ENCODE data around the gene IQCH.

The IQCH gene

DNA sequence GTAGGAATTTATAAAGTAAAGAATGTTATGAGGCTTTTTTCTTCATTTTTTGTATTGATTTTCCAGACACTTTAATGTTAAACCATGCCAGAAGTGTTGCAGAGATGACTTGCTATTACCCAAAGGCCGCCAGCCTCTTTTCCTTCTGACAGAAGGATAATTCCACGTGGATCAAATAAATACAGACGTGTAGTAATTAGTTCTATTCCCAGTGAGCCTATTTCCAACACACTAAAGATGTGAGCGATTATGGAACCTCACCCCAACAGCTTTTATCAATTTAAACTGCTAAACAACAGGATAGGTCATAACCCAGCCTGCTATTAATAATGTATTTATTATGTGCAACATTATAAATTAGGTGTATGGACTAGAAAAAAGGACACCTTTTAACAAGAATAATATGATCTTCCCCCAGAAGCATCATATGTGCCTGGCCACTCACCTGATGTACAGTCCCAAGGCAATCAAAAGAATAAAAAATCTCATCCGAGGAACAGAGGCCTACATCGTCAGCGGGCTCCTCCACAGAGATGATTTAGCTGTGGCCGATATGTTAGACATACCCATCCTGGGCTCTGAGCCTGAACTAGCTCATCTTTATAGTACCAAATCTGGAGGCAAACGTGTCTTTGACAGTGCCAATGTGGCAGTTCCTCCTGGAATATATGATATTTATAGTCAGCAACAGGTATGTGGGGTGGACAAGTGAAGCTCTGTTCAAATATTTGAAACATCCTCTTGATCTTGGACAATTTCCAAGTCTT, 140.5 kb downstream of the IQCH start:
- no peak for DNase-seq (ENCODE audit: extremely low read depth, insufficient read length)
- Histone ChIP-seq H3K36me3 (ENCODE audit: control insufficient read depth, insufficient read depth, low read length) (no peaks in the 10 kb centered on the region), H3K4me3 (replicated peaks; ENCODE audit: low read depth, low read length) (no peak overlapping the region), H3K27me3 (replicated peaks; ENCODE audit: control insufficient read depth, insufficient read depth, low read length) (no peaks in the 10 kb centered on the region; the same call in 1 of the 2 replicates)
- TF ChIP-seq, protein P1, sequence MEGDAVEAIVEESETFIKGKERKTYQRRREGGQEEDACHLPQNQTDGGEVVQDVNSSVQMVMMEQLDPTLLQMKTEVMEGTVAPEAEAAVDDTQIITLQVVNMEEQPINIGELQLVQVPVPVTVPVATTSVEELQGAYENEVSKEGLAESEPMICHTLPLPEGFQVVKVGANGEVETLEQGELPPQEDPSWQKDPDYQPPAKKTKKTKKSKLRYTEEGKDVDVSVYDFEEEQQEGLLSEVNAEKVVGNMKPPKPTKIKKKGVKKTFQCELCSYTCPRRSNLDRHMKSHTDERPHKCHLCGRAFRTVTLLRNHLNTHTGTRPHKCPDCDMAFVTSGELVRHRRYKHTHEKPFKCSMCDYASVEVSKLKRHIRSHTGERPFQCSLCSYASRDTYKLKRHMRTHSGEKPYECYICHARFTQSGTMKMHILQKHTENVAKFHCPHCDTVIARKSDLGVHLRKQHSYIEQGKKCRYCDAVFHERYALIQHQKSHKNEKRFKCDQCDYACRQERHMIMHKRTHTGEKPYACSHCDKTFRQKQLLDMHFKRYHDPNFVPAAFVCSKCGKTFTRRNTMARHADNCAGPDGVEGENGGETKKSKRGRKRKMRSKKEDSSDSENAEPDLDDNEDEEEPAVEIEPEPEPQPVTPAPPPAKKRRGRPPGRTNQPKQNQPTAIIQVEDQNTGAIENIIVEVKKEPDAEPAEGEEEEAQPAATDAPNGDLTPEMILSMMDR (IDR thresholded peaks at IDR 0.05; ENCODE audit: insufficient read depth, low read length, poor library complexity, severe bottlenecking), result no peak

DNA sequence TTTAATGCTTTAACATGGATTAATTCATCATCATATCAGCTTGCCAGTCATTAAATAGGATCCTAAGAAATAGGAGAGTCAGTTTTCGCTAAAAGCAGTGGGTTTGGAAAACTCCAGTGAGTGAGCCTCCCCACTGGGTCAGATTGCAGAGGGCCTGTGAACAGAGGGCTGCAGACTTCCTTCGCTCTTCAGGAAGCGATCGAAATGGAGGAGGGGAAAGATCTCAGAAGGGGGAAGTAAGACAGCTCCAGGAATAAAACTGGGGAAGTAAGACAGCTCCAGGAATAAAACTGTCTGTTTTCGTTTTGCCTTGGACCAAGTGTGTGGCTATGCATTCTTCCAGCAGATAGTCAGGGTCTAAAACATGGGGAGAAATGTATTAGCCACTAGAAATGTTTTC, 141.5 kb downstream of the IQCH start:
- no peak for DNase-seq (ENCODE audit: extremely low read depth, insufficient read length)
- no peaks in the 10 kb centered on the region for H3K36me3 ChIP-seq (ENCODE audit: control insufficient read depth, insufficient read depth, low read length)
- TF ChIP-seq, protein P1 (IDR thresholded peaks at IDR 0.05; ENCODE audit: insufficient read depth, low read length, poor library complexity, severe bottlenecking), result no peak
- H3K4me3 ChIP-seq (replicated peaks; ENCODE audit: low read depth, low read length), result no peak overlapping the region
- no peaks in the 10 kb centered on the region; the same call in 1 of the 2 replicates for H3K27me3 ChIP-seq (replicated peaks; ENCODE audit: control insufficient read depth, insufficient read depth, low read length)

DNA sequence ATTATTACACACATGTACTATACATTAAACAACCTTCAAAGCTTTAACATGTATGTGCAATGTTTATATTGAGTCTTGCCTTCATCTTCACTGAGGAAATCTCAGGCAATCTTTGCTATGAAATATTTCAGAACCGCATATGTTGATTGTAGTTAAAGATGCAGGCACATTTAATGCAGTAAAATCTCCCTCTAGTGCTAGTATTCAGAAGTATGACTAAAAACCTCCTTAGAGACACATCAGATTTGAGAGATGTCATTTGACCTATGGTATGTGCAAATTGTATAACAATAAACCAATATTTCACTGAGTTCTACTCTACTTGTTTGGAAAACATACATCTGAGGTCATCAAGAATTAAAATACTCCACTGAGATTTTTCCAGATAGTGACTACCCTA, 142.6 kb downstream of the IQCH start:
- TF ChIP-seq, protein P1 (IDR thresholded peaks at IDR 0.05; ENCODE audit: insufficient read depth, low read length, poor library complexity, severe bottlenecking), result no peak
- no peak overlapping the region for H3K4me3 ChIP-seq (replicated peaks; ENCODE audit: low read depth, low read length)
- no peaks in the 10 kb centered on the region for H3K36me3 ChIP-seq (ENCODE audit: control insufficient read depth, insufficient read depth, low read length)
- H3K27me3 ChIP-seq (replicated peaks; ENCODE audit: control insufficient read depth, insufficient read depth, low read length), result no peaks in the 10 kb centered on the region
- no peak for DNase-seq (ENCODE audit: extremely low read depth, insufficient read length)

DNA sequence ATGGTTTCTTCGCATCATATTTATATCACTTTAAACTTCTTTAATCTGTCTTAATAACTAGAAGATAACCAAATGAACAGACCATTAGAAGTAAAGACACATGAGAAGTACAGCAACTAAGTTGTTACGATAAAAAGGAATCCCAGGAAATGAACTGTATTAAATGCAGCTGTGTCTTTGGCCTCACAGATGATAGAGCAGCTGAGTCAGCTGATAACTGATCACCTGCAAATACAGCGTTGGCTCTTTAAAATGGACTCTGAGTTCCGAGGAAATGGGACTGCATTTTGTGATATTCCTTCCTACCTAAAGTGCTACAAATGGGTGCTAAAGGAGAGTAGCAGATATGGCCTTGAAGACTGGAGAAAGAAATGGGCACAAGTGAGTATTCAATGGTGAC, 145.3 kb downstream of the IQCH start:
- DNase-seq (ENCODE audit: extremely low read depth, insufficient read length), result no peak
- TF ChIP-seq, protein P1 (IDR thresholded peaks at IDR 0.05; ENCODE audit: insufficient read depth, low read length, poor library complexity, severe bottlenecking), result no peak
- Histone ChIP-seq H3K27me3 (replicated peaks; ENCODE audit: control insufficient read depth, insufficient read depth, low read length) (no peaks in the 10 kb centered on the region), H3K36me3 (ENCODE audit: control insufficient read depth, insufficient read depth, low read length) (no peaks in the 10 kb centered on the region), H3K4me3 (replicated peaks; ENCODE audit: low read depth, low read length) (no peak overlapping the region)

DNA sequence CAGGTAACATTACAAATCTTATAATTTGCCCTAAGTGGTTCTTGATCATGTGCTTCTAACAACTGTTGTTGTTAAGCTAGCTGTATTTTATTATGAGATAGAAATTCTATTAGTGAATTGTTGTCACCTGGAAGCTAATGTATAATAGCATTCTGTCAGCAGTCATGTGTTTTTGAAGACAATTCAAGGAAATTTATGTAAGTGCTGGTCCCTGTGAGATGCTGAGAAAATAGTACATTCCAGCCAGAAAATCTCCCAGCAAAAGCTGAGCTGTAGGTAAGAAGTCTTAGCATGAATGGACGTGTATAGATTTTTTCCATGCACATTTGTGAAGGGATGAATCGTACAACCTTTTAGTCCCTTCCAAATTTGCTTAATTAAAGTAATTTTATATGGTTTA, 146.3 kb downstream of the IQCH start:
- no peak for DNase-seq (ENCODE audit: extremely low read depth, insufficient read length)
- no peaks in the 10 kb centered on the region for H3K36me3 ChIP-seq (ENCODE audit: control insufficient read depth, insufficient read depth, low read length)
- TF ChIP-seq, protein P1 (IDR thresholded peaks at IDR 0.05; ENCODE audit: insufficient read depth, low read length, poor library complexity, severe bottlenecking), result no peak
- no peaks in the 10 kb centered on the region for H3K27me3 ChIP-seq (replicated peaks; ENCODE audit: control insufficient read depth, insufficient read depth, low read length)
- H3K4me3 ChIP-seq (replicated peaks; ENCODE audit: low read depth, low read length), result no peak overlapping the region
